IPS DF 4.7 (cell line): Measurements from ENCODE around the gene POU3F1.

Source experiments
- DNase-seq: peaks from one replicate; pipeline ENCODE4 v3.0.0-alpha.2; 2013; ENCODE audit warnings: low spot score; ENCODE audit errors: extremely low read depth

Gene POU3F1

DNA sequence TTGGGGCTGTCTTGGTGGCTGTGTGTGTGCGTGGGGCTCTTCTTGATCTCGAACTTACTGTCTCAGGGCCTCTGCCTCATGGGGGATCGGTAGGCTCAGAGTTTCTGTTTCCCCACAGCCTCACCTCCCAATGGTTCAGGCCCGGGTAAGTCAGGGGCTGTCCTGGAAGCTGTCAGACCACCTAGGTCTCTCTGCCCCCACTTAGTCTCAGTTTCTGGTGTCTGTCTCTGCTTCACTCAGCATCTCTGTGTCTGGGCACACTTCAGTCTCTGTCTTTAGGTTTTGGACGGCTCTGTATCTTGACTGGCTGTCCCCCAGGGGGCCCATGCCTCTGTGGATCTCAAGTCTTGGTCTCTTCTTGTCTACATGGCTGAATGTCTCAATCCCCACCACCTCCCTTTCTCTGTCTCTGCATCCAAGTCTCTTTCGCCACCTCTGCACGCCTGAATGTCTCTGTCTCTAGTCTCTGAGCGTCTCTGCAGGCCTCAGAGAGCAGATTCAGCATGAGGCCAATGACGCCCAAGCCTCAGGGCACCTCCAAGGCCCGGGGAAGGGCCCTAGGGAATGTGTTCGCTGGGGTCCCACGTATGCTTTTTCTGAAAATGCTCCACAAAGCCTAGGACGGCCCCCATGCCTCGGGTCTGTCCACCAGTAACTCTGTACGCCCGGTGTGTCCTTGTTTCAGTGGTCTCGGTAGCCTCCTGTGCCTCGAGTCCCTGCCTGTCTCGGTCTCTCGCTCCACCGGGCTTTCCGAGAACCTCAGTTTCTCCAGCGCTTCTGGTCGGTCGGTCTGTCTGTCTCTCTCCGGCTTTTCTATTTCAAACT is 42.1 kb downstream of the POU3F1 start:
- no peak for DNase-seq

DNA sequence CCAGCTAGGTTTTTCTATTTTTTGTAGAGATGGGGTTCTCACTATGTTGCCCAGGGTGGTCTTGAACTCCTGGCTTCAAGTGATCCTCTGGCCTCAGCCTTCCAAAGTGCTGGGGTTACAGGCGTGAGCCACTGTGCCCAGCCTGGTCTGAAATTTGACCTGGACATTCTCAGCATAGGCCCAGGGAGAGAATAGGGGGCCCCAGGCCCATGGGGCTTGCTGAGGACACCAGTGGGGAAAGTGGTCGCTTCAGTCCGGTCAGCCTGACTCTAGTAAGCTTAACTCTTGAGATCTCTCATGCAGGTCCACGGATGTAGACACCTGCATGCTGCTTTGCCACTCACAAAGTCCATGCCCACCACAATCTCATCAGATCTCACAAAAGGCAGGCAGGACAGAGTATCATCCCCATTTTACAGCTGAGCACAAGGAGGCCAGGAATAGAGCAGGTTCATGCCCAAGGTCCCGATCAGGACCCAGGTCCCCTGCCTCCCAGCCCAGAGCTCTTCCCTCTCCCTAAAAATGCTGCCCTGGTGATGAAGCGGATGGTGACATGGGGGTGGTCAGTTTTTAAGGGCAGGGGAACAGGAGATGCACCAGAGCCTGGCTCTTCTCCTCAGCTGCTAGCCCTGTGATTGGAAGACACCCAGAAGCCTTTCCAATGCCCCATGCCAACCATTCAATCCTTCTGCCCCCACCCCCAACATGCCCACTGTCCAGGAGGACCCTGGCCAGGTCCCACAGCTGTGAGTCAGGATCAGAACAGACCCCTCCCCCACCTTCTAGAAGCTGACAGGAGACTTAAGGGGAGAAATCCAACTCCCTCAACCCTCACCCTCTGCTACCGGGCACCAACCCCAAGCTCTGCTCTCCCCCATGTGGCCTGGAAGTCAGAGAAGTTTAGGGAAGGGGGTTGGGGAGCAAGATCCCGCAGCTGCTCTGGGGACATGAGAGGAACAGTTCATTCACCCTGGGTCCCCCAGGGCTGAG is 43.0 kb downstream of the POU3F1 start:
- no peak for DNase-seq

DNA sequence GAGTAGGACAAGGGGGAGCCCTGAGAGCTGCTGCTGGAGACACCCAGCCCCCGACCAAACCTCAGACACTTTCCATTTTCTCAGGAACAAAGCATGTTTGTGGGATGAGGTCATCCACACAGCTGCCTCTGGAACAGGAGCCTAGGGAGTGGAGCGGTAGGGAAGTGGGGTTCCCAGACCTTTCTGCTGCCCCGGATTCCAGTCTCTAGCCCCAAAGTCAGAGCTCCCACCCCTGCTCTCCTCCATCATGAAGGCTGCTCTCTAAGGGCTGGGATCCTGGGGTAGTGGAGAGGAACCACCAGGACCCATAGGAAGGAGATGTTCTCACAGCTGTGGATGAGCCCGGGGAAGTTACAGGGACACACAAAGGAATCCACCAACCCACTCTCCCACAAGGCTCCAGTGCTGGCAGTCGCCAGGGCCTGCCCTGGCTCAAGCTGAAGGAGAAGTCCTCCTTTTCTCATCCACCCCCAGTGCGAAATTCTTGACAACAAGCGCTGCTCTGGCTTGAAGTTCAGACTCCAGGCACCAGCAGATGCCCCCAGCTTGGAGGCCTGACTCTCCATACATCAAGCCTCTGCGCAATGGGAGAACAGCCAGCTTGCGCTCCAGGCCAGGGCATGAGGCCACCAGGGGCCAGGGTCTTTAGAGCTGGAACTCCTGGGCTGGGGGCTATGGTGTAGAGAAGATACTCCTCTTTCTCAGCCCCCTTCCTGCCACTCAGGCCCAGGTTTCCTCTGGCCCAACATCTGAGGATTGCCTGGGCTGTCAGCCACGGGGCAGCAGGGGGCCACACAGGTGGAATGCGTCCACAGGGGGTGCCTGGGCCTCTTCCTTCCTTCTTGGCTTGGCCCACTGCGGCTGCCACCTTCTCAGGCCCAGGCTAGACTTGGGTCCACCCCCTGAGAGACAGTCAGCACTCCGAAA is 45.8 kb downstream of the POU3F1 start:
- no peak for DNase-seq

DNA sequence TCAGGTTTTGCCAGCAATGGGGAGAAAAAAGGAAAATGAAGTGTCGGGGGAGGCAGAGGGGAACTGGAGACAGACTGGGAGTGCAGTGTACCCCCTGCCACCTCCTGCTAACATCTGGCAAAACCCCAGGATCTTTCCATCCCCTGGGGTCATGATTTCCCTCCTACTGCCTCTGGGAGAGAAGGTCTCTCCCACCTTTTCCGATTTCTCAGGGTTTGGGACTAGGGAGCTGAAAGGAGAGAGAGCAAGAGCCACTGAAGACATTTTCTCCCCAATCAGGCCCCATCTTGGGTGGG is 46.4 kb downstream of the POU3F1 start:
- DNase-seq = no peak

DNA sequence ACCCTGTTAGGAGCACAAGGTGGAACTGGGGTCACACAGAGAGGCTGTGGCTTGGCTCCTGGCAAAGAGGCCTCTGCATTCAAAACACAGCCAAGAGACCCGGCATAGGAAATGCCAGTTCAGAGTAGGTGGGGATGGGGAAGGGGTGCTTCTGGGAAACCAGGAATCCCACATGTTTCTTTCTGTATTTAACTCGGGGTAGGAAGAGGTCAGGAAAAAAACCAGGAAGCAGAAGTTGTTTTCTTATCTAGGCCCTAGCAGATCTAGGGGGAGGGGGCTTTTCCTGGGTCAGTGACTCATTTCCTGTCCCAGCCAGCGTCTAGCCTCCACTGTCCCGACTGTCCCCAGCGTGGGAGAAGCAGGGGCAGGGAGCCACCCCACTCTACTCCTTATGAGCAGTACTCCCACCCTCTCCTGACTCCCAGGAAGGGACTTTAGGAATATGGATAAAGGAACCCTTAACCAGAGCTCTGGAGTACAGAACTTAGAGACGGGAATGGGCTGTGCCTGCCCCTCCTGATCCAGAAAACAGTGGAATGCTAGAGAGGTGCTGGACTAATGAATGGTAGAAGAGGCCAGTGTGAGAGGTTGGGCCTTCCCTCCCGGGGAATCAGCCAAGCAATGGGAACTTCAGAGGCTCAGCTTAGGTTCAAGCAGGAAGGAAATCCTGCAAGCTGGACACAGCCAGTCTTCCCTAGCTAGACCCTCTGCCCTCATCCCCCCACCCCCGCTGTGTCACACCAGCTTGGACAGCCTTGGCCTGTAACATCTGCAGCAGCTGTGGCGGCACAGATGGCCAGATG is 47.0 kb downstream of the POU3F1 start:
- no peak for DNase-seq

DNA sequence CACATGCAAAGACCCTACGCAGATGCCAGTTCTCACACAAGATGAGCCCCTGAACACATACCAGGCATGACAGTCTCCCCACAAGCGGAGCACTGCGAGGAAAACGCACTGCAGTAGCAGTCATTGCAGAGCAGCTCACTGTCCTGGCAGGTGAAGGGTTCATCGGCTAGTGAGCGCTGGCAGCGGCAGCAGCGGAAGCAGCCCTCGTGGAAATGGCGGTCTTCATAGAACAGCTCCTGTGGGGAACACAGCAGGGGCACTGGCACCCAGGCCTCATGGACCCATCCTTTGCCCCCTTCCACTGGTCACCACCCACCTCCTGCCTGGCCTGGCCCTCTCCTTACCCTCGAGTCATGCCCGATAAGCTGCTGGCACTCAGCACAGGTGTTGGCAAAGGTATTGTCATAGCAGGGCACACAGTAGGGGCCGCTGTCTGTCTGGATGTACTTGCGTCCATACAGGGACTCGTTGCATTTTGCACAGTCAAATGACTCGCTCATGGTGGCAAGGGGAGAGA is 47.6 kb downstream of the POU3F1 start:
- no peak for DNase-seq

DNA sequence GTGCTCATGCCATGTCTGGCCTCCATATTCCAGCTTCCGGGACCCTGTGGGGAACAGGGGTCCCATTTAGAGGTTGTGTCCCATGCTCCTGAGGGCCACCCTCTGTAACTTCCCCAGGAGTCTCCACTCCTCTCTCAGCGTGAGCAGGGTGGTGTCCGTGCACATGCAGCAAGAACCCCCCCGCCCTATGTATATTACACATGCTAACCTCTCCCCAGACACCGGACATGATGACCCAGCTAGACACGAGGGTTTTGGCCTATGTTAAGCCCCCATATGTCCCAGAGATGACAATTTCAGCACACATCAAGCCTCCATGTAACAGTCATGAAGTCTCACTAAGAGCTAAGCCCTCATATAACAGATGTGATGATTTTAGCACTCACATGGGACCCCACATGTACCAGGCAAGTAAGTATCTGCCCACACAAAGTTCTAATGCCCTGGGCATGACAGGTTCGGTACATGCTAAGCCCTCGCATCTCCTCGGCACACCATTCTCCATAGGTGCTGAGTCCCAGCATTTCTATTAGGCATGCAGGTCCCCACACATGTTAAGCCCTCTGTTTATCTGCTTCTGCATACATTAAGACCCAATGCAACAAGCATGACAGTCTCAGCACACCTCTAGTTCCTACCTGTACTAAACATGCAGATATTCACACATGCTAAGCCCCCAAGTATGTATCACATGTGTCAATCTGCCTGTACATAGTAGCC is 48.3 kb downstream of the POU3F1 start:
- DNase-seq = no peak

DNA sequence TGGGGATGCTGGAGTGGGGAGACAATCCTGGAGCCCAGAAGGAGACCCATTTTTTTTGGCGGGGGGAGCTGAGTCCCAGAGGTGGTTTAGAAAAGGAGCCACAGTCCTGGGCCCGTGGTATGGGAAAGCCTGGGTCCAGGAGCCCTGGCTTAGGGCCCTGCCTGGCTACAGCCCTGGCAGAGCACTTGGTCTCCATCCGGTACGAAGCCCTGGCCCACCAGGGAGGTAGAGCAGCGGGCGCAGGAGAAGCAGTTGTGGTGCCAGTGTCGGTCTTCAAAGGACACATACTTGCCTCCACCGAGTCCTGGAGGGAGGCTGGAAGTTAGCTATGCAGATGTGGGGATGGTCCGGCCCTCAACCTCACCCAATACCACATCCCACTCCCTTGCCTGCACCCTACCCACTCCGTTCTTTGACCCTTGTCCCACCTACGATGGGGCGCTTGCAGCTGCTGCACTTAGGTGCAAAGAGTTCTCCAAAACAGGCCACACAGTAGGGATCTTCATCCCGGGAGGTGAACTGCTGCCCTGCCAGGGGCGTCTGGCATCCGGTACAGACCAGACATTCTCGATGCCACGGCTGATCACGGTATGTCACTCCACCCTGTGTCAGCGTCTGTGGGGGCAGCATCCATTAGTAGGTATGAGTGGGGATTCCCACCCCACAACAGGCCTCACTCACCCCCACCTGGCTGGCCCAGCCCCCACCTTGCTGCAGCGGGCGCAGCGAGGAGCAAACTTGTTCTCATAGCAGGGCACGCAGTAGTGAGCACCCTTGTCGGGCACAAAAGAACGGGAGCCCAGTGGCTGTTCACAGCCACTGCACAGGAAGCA is 49.1 kb downstream of the POU3F1 start:
- DNase-seq = no peak

DNA sequence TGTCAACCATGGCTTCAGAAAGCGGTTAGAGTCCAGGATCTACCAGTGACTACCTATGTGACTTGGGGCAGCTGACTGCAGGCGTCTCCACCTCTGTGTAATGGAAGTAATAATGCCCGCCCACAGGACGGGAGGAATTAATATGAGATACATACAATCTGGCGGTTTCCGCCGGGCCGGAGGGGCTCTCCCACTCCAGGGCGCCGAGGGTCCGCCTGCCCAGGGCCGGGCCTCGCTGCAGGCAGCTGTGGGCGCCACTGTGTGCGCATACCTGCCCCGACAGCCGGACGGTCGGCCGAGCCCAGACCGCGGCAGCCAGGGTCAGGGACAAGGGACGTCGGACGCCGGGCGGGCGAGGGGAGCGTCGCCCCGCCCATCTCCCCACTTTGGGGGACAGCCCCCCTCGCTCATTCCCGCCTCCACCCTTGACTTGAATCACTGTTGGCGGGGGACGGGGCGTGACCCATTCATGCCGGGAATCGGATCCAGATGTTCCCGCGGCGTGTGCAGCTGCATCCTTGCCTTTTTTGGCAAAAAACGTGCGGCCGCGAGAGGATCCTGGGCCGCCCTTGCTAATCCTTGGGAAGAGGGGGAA is 50.7 kb downstream of the POU3F1 start:
- no peak for DNase-seq

DNA sequence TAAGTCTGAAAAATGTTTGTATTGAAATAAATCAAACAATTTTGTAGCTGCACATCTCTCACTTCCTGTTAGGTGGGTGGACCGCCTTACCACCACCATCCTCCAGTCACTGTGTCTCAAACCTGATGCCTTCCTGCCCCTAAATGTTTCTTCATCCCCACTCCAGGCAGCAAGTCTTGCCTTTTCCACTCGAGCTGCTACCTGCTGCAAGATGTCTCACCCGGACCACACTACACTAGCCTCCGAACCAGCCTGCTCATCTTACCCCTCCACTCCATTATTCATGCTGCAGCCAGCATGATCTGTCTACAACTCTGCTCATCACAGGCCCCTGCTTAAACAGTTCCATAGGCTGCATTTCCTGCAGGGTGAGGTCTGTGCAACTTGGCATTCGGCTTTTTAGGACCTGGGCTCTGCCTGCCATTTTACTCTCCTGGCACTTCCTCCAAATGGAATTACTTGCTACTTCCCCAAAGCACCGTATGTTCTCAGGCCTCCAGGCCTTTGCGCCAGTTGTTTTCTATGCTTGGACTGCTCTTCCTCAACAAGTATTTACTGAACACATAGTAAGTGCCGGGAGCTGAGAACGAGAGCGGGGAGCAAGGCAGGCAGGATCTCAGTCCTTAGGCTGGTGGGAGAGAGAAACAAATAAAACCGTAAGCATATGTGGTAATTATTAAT is 51.6 kb downstream of the POU3F1 start:
- no peak for DNase-seq
